HCT116 (cell line): ENCODE measurements around the gene DNAL4. TPM values are rescaled to one million over a fixed set of nuclear protein-coding genes. Genes with fewer than 3 reads are reported as not detected.

Experiments used
- ATAC-seq: fragments of 200-7000 bp; cut with Tn5 transposase; 2 replicates; pipeline ENCODE4 v1.9.1; 2020; ENCODE audit warnings: mild to moderate bottlenecking, moderate library complexity
- BruUV-seq: library from RNA; stranded (reverse); fragments of 400-500 nt; replicated peaks from 2 replicates; lab custom pipeline; 2021; lab: Mats Ljungman, UMichigan
- CTCF ChIA-PET: fragments of 300-600 bp; sonication (Branson Sonifier 250); formaldehyde crosslinking; loops from one replicate; lab custom pipeline; 2021; ENCODE audit warnings: antibody characterized with exemption; lab: Charles Lee
- POLR2A ChIA-PET: fragments of 300-600, 350-600 bp; sonication (Branson Sonifier 250); formaldehyde crosslinking; loops from one replicate; lab custom pipeline; 2021; ENCODE audit warnings: antibody characterized with exemption; lab: Charles Lee
- RAD21 ChIA-PET, 2 experiments: fragments of 300-600 bp; sonication (Branson Sonifier 250); formaldehyde crosslinking; loops; one replicate each; lab custom pipeline; 2023; ENCODE audit warnings: low total read pairs in 2 of 2; ENCODE audit not compliant: uncharacterized antibody in 2 of 2, unreplicated experiment in 2 of 2, low non-redundant PET in 1 of 2; lab: Charles Lee
- DNase-seq: peaks from one replicate; pipeline ENCODE4 v3.0.0-alpha.2; 2010; ENCODE audit warnings: low read depth, low spot score
- H2AFZ ChIP-seq: fragments of 200-600 bp; shearing (Covaris generic), sonication (generic); 2 replicates; pipeline ENCODE4 v1.6.1; 2017; ENCODE audit warnings: low read depth, mixed run types, mixed read lengths, antibody characterized with exemption, low read length; ENCODE audit not compliant: poor library complexity, severe bottlenecking
- H3K27ac ChIP-seq: 2 replicates; pipeline ENCODE4 v1.5.1; 2012; ENCODE audit warnings: low read depth, low read length
- H3K27me3 ChIP-seq: fragments of 200-600 bp; sonication (generic); 2 replicates; pipeline ENCODE4 v1.6.1; 2016; ENCODE audit warnings: mixed run types, low read length, mixed read lengths; ENCODE audit not compliant: insufficient read depth
- H3K36me3 ChIP-seq, 2 experiments: fragments of 200-500 bp in 1 of 2; fragments of 200-600 bp in 1 of 2; sonication (Bioruptor generic) in 1 of 2; sonication (generic) in 1 of 2; 2 replicates each; pipeline versions ENCODE4 v1.5.1 to v1.6.1; 2014 to 2016; ENCODE audit warnings: low read length in 2 of 2, inconsistent platforms in 1 of 2, mixed read lengths in 1 of 2, mixed run types in 1 of 2; ENCODE audit not compliant: insufficient read depth in 2 of 2, control insufficient read depth in 1 of 2
- H3K4me1 ChIP-seq, 2 experiments: fragments of 200-600 bp in 1 of 2; sonication (generic) in 1 of 2; 2 replicates each; pipeline versions ENCODE4 v1.5.1 to v1.6.1; 2012 to 2017; ENCODE audit warnings: low read length in 2 of 2, inconsistent platforms in 1 of 2, mild to moderate bottlenecking in 1 of 2, mixed read lengths in 1 of 2, mixed run types in 1 of 2, moderate library complexity in 1 of 2; ENCODE audit not compliant: insufficient read depth in 2 of 2, control insufficient read depth in 1 of 2
- H3K4me2 ChIP-seq: fragments of 200-600 bp; sonication (generic); 2 replicates; pipeline ENCODE4 v1.6.1; 2017; ENCODE audit warnings: mixed run types, low read length, mixed read lengths
- H3K4me3 ChIP-seq, 2 experiments: fragments of 200-600 bp in 1 of 2; sonication (generic) in 1 of 2; replicated peaks in 1 of 2; 2 replicates each; pipeline ENCODE4 v1.5.1; 2011 to 2016; ENCODE audit warnings: low read length in 2 of 2, control low read depth in 1 of 2, low read depth in 1 of 2, mild to moderate bottlenecking in 1 of 2, mixed read lengths in 1 of 2, mixed run types in 1 of 2
- H3K79me2 ChIP-seq: fragments of 200-600 bp; sonication (generic); 2 replicates; pipeline ENCODE4 v1.6.1; 2017; ENCODE audit warnings: mild to moderate bottlenecking, mixed run types, low read length, moderate library complexity, mixed read lengths; ENCODE audit not compliant: insufficient read depth
- H3K9ac ChIP-seq: fragments of 200-600 bp; sonication (generic); 2 replicates; pipeline ENCODE4 v1.6.1; 2016; ENCODE audit warnings: low read length, mixed read lengths
- H3K9me2 ChIP-seq: fragments of 200-600 bp; sonication (generic), shearing (Covaris generic); 2 replicates; pipeline ENCODE4 v1.6.1; 2017; ENCODE audit warnings: mixed run types, mild to moderate bottlenecking, moderate library complexity; ENCODE audit not compliant: insufficient read depth
- H3K9me3 ChIP-seq, 2 experiments: fragments of 200-500 bp in 1 of 2; fragments of 200-600 bp in 1 of 2; sonication (Bioruptor generic) in 1 of 2; sonication (generic) in 1 of 2; 2 replicates each; pipeline ENCODE4 v1.6.1; 2014 to 2017; ENCODE audit warnings: low read length in 2 of 2, mixed read lengths in 2 of 2, inconsistent platforms in 1 of 2, low read depth in 1 of 2, mild to moderate bottlenecking in 1 of 2, mixed run types in 1 of 2, moderate library complexity in 1 of 2; ENCODE audit not compliant: control insufficient read depth in 1 of 2, insufficient read depth in 1 of 2
- H4K20me1 ChIP-seq: fragments of 200-600 bp; sonication (generic), shearing (Covaris generic); 2 replicates; pipeline ENCODE4 v1.6.1; 2017; ENCODE audit warnings: mixed run types, mild to moderate bottlenecking, moderate library complexity; ENCODE audit not compliant: insufficient read depth
- CTCF ChIP-seq, 3 experiments: fragments of 200-600 bp in 1 of 3; sonication (generic) in 1 of 3; IDR thresholded peaks in 2 of 3; conservative IDR thresholded peaks in 1 of 3; 2 replicates each; pipeline ENCODE4 v1.5.1; 2012 to 2017; ENCODE audit warnings: low read depth in 2 of 3, low read length in 2 of 3, antibody characterized with exemption in 1 of 3, borderline replicate concordance in 1 of 3, control low read depth in 1 of 3, mild to moderate bottlenecking in 1 of 3, mixed read lengths in 1 of 3, mixed run types in 1 of 3, moderate library complexity in 1 of 3; ENCODE audit not compliant: insufficient read depth in 1 of 3
- EGR1 ChIP-seq: IDR thresholded peaks from 2 replicates; pipeline ENCODE4 v1.6.1; 2012; ENCODE audit warnings: low read depth
- ELF1 ChIP-seq: IDR thresholded peaks from 2 replicates; pipeline ENCODE4 v1.6.1; 2012; ENCODE audit warnings: low read depth, borderline replicate concordance
- EZH2 ChIP-seq: fragments of 200-600 bp; sonication (generic); IDR thresholded peaks from 2 replicates; pipeline ENCODE4 v1.6.1; 2017; ENCODE audit warnings: antibody characterized with exemption, mixed run types
- EZH2phosphoT487 ChIP-seq: fragments of 200-600 bp; IDR thresholded peaks from 2 replicates; pipeline ENCODE4 v1.6.1; 2018; ENCODE audit warnings: antibody characterized with exemption, borderline replicate concordance
- FOSL1 ChIP-seq: IDR thresholded peaks from 2 replicates; pipeline ENCODE4 v1.6.1; 2012; ENCODE audit warnings: low read depth
- JUND ChIP-seq: IDR thresholded peaks from 2 replicates; pipeline ENCODE4 v1.6.1; 2012
- POLR2AphosphoS5 ChIP-seq: IDR thresholded peaks from 2 replicates; pipeline ENCODE4 v1.6.1; 2011; ENCODE audit warnings: mild to moderate bottlenecking, low read depth, low read length, moderate library complexity
- REST ChIP-seq: IDR thresholded peaks from 2 replicates; pipeline ENCODE4 v1.6.1; 2012; ENCODE audit warnings: low read depth
- SIN3A ChIP-seq: IDR thresholded peaks from 2 replicates; pipeline ENCODE4 v1.6.1; 2012; ENCODE audit warnings: low read depth
- SP1 ChIP-seq: IDR thresholded peaks from 2 replicates; pipeline ENCODE4 v1.6.1; 2012; ENCODE audit warnings: low read depth
- TCF7L2 ChIP-seq: IDR thresholded peaks from 2 replicates; pipeline ENCODE4 v1.7.0; 2011; ENCODE audit warnings: borderline replicate concordance, inconsistent platforms; ENCODE audit not compliant: insufficient read depth, insufficient read length; ENCODE audit errors: extremely low read depth
- YY1 ChIP-seq: IDR thresholded peaks from 2 replicates; pipeline ENCODE4 v1.6.1; 2011; ENCODE audit warnings: low read length, low read depth, moderate library complexity, mild to moderate bottlenecking; ENCODE audit not compliant: insufficient replicate concordance; ENCODE audit errors: extremely low read depth
- ZNF274 ChIP-seq: fragments of 200-500 bp; sonication (Bioruptor generic); IDR thresholded peaks from 2 replicates; pipeline ENCODE4 v1.6.1; 2014; ENCODE audit warnings: mild to moderate bottlenecking, low read depth, low read length, inconsistent platforms
- intact Hi-C: fragments of 100-400 bp; cut with micrococcal nuclease; formaldehyde crosslinking; loops from 2 replicates; pipeline ENCODE4 v1.10.0; 2022
- total RNA-seq: library from RNA; stranded (reverse); gene quantifications from one replicate; pipeline ENCODE4 v1.2.1, GENCODE V29; 2021; ENCODE audit not compliant: unreplicated experiment

DNAL4 gene
- total RNA-seq, 1 experiment from 2014 or later = 18.3 TPM

GRCh38 chr22:38841211-38841610 lies 47.3 kb upstream of the DNAL4 start:
- no peaks in the 10 kb centered on the region for H3K9me3 ChIP-seq
- H3K9me2 ChIP-seq = no peaks in the 10 kb centered on the region
- H4K20me1 ChIP-seq = no peaks in the 10 kb centered on the region
- H3K4me2 ChIP-seq = no peak overlapping the region; the same call in 1 of the 2 replicates
- H3K4me3 ChIP-seq = no peak overlapping the region
- ChIA-PET CTCF (interaction anchor here (3.0 kb wide), 1 partner anchor 73 kb away, joined by 16 read pairs; no protein-coding TSS in a partner anchor), RAD21 (interaction anchor here in 1 of 2 experiments (0.5 kb wide), 1 partner anchor 46 kb away, joined by 3 read pairs; no protein-coding TSS in a partner anchor), POLR2A (no interaction called here)
- ATAC-seq = no peak
- 0 out of 2 replicates have a peak, but pooled peaks cover 6% of the 10 kb centered on the region for H3K79me2 ChIP-seq
- H2AFZ ChIP-seq = no peak overlapping the region
- H3K27me3 ChIP-seq = no peaks in the 10 kb centered on the region
- no peak for DNase-seq
- no peaks in the 10 kb centered on the region for H3K36me3 ChIP-seq
- TF ChIP-seq REST = no peak
- no peak overlapping the region for H3K9ac ChIP-seq
- intact Hi-C loops = loop anchor here (5.0 kb wide), 1 partner anchor 74 kb away; no protein-coding TSS in a partner anchor
- BruUV-seq = no TSS peak
- peaks cover 19 to 35% of the 10 kb centered on the region in 2 experiments for H3K4me1 ChIP-seq
- no peak overlapping the region for H3K27ac ChIP-seq

GRCh38 chr22:38840129-38840528 lies 46.2 kb upstream of the DNAL4 start:
- Histone ChIP-seq H3K9me3 (no peaks in the 10 kb centered on the region), H2AFZ (no peak overlapping the region), H3K9me2 (no peaks in the 10 kb centered on the region), H3K4me1 (peaks cover 24 to 44% of the 10 kb centered on the region in 2 experiments), H3K9ac (no peak overlapping the region), H3K4me2 (no peak overlapping the region), H4K20me1 (no peaks in the 10 kb centered on the region), H3K27ac (no peak overlapping the region), H3K4me3 (no peak overlapping the region), H3K27me3 (no peaks in the 10 kb centered on the region), H3K79me2 (0 out of 2 replicates have a peak, but pooled peaks cover 6% of the 10 kb centered on the region), H3K36me3 (no peaks in the 10 kb centered on the region)
- no TSS peak for BruUV-seq
- ChIA-PET POLR2A (no interaction called here), RAD21 (no interaction called here), CTCF (no interaction called here)
- DNase-seq = no peak
- no peak for TF ChIP-seq TCF7L2
- TF ChIP-seq JUND = no peak
- no peak for TF ChIP-seq SP1
- TF ChIP-seq ELF1 = no peak
- no peak for TF ChIP-seq EZH2phosphoT487
- no peak for TF ChIP-seq FOSL1
- no peak for TF ChIP-seq EZH2
- no peak for TF ChIP-seq ZNF274
- no peak for TF ChIP-seq POLR2AphosphoS5
- TF ChIP-seq YY1 = no peak
- no peak for TF ChIP-seq EGR1
- TF ChIP-seq SIN3A = no peak
- TF ChIP-seq CTCF (IDR thresholded peaks at IDR 0.05 in 2 of 3, conservative IDR thresholded peaks at IDR 0.05 in 1 of 3; ENCODE audit: borderline replicate concordance in 1 of 3, insufficient read depth in 1 of 3, low read depth in 2 of 3, low read length in 2 of 3) = no peak
- intact Hi-C loops = loop anchor here (5.0 kb wide), 1 partner anchor 73 kb away; no protein-coding TSS in a partner anchor
- no peak for ATAC-seq
